GM19043 (cell line): ENCODE results near the gene C16orf74.

Source experiments
- ATAC-seq: cut with Tn5 transposase; IDR thresholded peaks from one replicate; pipeline ENCODE4 v1.9.1; 2021; ENCODE audit warnings: low read depth; ENCODE audit not compliant: unreplicated experiment

The C16orf74 gene

GRCh38 chr16:85751698-85752501, 1.0 kb upstream of the C16orf74 start:
- no peak for ATAC-seq

DNA sequence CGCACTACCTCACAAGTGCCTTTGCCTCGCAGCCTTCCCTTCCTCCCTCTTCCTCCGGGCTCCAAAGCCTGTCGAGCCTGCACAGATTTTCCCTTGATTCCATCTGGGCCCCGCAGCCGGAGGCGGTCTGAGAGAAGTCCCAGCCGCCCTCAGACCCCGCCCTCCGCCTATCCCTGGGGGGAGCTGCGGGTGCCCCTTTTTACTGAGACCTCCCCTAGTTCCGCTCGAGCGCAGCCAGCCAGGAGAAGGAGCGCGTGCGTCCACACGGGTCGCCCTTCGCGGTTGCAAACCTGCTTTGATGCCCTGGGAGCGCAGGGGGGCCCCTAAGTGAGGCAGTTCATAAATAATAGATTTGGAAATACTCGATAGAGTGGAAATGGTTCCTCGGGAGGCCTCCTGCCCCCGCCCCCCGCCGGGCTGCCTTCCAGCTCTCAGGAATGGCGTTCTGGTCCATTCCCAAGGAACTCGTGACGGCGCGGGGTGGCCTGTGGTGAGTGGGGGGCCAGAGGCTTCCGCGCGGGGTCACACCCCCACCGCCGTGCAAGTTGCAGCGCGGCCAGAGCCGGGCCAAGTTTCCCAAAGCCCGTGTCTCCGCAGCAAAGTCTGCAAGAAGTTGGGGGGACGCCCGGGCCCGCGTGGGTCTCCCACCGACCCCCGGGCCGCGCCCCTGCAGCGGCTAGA, 610 bp downstream of the C16orf74 start:
- no peak for ATAC-seq

DNA sequence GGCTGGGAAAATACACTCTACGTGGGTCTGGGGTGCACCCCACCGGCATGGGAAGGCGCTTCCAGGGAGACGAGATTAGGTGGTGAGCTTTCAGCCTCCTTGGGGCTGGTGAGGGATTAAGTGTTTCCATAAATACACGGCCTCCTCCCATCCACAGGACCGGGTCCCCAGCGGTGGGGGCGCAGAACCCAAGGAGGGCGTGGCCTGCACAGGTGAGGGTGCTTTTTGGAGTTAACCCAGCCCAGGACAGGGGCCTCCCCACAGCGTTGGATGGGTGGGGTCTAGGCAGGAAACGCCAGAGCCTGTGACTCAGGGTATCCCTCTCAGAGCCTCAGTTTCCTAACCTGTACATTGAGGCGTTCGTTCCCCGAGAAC, 1.1 kb downstream of the C16orf74 start:
- ATAC-seq, result no peak

- no peak for ATAC-seq
Measured at GRCh38 chr16:85746460-85747215, 4.3 kb downstream of the C16orf74 start.

DNA sequence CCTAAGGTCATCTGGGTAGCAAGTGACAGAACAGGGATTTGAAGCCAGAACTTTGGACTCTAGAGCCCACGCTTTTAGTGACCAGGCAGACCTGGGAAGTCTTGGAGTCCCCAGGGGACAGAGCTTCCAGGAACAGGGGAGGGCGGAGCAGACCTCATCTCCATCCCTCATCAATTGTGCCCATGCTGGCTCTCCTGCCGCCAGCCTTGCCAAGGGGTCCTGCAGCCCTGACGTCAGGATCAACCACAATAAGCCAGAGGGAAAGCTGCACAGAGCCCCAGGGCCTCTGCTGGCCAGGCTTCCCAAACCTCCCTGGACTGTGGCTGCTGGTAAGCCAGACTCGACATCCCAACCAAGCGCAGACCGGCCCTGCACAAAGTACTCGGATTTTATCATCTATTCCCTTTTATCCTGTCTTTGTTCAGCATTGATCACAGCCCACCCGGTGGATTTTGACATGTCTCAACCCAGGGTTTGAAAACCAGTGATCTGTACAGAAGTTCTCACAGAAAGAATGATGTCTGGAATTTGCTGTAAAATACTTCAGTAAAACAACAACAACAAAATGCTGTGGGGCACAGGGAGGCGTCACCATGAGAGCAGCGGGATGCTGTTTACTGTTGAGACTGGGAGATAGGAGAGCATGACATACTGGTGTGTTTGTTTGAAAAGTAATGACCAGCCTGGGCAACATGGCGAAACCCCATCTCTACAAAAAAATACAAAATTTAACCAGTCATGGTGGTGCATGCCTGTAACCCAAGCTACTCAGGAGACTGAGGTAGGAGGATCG, 11.8 kb downstream of the C16orf74 start:
- no peak for ATAC-seq

DNA sequence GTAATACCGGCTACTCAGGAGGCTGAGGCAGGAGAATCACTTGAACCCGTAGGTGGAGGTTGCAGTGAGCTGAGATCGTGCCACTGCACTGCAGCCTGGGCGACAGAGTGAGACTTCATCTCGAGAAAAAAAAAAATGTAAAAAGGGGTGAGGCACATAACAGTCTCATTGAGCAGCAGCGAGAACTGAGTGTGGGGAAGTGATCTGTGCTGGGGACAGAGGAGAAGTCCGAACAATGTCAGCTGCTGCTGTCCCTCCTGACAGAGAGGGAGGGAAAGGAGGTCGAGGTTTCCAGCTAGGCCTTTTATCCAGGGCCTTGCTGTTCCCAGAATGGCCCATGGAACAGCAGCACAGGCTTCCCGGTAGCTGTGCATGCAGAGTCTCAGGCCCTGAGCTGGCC, 14.0 kb downstream of the C16orf74 start:
- ATAC-seq, result no peak

DNA sequence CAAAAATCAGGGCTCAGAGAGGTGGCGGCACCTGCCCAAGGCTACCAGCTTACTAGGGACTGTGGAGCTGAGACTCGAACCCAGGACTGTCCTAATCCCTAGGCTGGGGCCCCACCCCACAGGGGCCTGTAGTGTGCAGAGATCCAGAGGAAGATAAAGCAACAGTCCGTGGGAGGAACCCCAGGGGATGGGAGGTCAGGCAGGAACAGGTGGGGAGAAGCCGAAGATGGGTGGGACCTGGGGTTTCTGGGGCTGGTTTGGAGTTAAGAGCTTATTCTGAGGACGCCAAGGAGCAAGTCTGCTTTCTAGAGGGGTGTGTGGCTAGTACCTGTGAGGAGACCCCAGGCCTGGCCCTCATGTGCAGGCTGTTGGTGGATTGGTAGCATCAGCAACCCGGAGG, 14.9 kb downstream of the C16orf74 start:
- ATAC-seq, result no peak

DNA sequence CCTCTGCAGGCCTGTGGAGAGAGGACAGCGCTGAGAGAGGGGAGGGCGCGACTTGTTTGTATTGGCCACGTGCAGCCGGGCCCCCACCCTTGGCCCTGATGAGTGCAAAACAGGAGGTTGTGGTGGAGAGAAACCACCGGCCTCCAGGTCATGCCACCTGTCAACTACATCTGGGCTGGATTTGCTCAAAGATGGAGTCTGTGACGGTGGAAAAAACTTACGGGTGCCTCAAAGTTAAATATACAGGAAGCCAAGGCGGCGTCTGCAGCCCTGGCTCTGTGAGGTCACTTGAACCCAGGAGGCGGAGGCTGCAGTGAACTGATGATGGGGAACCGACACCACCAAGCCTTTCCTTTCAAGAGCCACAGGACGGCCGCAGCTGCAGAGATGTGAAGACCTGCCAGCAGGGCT, 15.7 kb downstream of the C16orf74 start:
- peak; percentile 85 for ATAC-seq

GRCh38 chr16:85734311-85735017, 16.4 kb downstream of the C16orf74 start:
- ATAC-seq, result no peak

DNA sequence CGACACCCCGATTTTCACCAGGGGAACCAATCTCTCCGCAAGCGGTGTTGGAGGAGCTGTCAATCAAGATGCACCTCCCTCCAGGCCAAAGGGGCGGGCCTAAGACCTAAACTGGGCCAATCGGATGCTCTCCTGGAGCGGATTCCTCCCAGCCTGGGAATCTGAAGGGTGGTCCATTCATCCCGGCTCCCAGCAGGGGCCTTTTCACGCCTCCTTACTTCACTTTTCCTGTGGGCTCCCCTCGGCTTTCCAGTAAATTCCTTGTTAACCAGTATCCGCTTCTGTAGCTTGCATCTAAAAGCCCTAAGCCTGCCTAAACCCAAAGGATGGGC, 17.1 kb downstream of the C16orf74 start:
- ATAC-seq, result no peak

DNA sequence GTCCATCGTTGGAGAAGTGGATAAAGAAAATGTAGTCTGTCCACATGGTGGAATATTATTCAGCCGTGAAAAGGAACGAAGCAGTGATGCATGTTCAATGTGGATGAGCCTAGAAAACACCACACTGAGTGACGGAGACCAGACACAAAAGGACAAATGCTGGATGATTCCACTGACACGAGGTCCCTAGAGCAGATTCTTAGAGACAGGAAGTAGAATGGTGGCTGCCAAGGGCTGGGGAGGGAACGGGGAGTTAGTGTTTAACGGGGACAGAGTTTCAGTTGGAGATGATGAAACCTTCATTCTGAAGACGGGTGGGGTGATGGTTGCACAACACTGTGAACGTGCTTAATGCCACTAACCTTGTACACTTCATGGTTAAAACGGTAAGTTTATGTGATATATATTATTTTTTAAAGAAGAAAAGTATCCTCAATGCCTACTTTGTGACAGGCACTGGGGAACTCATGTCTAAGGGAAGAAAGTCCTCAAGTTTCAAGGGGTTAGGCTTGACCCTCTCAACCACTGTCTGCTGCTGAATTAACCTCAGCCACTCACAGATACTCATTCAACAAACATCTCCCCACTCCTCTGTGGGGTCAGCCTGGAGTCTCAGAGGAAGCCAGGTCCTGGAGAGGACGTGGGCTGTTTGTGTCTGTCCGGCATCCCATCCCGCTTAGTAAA, 17.6 kb downstream of the C16orf74 start:
- no peak for ATAC-seq

- no peak for ATAC-seq
Measured at GRCh38 chr16:85731179-85731578, 19.7 kb downstream of the C16orf74 start.

- no peak for ATAC-seq
Measured at GRCh38 chr16:85730186-85730465, 20.8 kb downstream of the C16orf74 start.

- ATAC-seq, result no peak
Measured at GRCh38 chr16:85729452-85730185, 21.3 kb downstream of the C16orf74 start.

DNA sequence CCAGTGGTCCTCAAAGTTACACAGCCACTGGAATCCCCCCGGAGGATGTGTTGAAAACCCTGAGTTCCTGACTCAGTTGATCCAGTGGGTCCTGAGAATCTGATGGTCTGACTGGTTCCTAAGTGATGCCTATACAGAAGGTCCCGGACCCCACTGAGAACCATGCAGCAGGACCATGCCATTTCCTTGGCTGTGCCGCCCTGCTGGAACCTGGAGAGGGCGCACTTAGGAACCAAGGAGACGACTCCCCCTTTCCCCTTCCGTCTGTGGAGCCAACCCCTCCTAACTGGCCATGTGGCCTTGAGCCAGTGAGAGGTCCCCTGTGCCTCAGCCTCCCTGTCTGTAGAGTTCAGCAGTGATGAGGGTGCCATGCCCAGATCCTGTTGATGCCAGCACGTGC, 22.0 kb downstream of the C16orf74 start:
- no peak for ATAC-seq

DNA sequence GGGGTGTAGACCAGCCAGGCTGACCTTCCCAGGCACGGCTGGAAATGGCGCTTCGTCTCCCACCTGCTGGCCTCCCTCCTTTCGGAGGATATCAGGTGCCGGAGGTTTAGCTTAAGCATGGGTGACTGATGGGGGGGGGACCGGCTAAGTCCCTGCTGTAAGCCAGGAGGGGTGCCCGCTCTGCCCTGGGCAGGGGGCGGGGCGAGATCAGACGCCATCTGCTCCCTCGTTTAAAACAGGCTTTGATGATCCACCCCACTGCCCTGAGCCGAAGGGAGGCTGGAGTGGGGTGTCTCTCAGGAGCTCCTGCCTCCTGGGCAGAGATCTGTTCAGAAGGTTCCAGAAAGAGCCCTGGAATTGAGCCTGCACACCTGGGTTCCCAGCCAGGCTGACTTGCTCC, 26.0 kb downstream of the C16orf74 start:
- no peak for ATAC-seq

DNA sequence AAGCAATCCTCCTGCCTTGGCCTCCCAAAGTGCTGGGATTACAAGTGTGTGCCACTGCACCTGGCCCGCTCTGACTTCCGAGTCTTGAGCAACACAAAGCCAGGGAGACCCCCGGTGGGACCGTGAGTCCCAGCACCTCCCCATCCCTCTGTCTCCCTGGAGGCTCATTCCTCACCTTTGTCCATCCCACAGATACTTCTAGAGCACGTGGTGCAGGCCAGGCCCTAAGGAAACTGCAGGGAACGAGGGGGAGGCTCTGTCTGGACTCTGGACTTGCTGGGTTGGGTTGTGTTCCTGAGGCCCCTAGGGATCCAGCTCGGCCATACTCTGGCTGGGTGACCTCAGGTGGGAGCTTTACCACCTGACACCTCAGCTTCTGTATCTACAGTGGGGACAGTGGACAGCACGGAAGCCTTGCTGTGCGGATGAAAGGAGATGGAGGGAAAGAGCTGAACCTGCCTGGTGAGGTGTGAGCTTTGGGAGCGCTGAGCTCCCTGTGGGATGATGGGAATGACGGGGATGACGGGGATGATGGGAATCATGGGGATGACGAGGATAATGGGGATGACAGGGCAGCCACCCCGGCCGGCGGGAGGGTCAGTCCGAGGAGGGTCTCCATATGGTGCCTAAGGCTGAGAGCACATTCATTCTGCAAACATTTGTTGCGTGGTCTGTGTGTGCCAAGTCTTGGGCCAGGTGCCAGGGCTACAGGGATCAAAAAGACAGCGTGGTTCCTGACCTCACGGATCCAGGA, 26.6 kb downstream of the C16orf74 start:
- ATAC-seq, result no peak

- ATAC-seq, result no peak
Measured at GRCh38 chr16:85722128-85722893, 28.6 kb downstream of the C16orf74 start.
